ENCODE measurements around the gene NAPEPLD.
"Not testable (repeated sequence)": the region's sequence is repeated elsewhere in the genome, so short reads cannot be mapped to it uniquely, and the experiment has no call there.

The NAPEPLD gene

GRCh38 chr7:103148994-103149807 lies at the start of gene NAPEPLD:
TSS of gene NAPEPLD (minus strand) at chr7:103149099. CDS start at chr7:103128776, 20,323 bp downstream.
- H3K9me3 ChIP-seq (ENCODE audit: severe bottlenecking): peaks cover 4% of the 10 kb centered on the region
- no peaks in the 10 kb centered on the region; the same call in 1 of the 2 replicates for H3K36me3 ChIP-seq
- DNase-seq: peak; percentile 89
- peak within 1 kb of the TSS; percentile 93 for H3K4me3 ChIP-seq (ENCODE audit: low read depth, low read length)
- no peaks in the 10 kb centered on the region for H3K27me3 ChIP-seq (ENCODE audit: insufficient read depth, low read depth, severe bottlenecking)
- TF ChIP-seq CTCF (IDR thresholded peaks at IDR 0.05; ENCODE audit: low read depth, low read length): no peak
- peak within 1 kb of the TSS; percentile 97 for H3K27ac ChIP-seq

- H3K9me3 ChIP-seq (ENCODE audit: severe bottlenecking); H3K27me3 ChIP-seq (ENCODE audit: insufficient read depth, low read depth, severe bottlenecking); H3K36me3 ChIP-seq; H3K27ac ChIP-seq; H3K4me3 ChIP-seq (ENCODE audit: low read depth, low read length): not testable (repeated sequence)
- DNase-seq: peak; percentile 75
These were observed 49.2 kb upstream of the NAPEPLD start for GRCh38 chr7:103198079-103198478.

GRCh38 chr7:103195364-103195763 lies 46.5 kb upstream of the NAPEPLD start:
- DNase-seq; H3K4me3 ChIP-seq (ENCODE audit: low read depth, low read length); H3K27ac ChIP-seq; H3K27me3 ChIP-seq (ENCODE audit: insufficient read depth, low read depth, severe bottlenecking); H3K9me3 ChIP-seq (ENCODE audit: severe bottlenecking); H3K36me3 ChIP-seq: not testable (repeated sequence)

- not testable (repeated sequence) for H3K4me3 ChIP-seq (ENCODE audit: low read depth, low read length); H3K27ac ChIP-seq; DNase-seq; H3K36me3 ChIP-seq; H3K9me3 ChIP-seq (ENCODE audit: severe bottlenecking); H3K27me3 ChIP-seq (ENCODE audit: insufficient read depth, low read depth, severe bottlenecking)
These were observed 23.7 kb upstream of the NAPEPLD start for GRCh38 chr7:103172415-103173146.

GRCh38 chr7:103171695-103172414 lies 23.0 kb upstream of the NAPEPLD start:
- not testable (repeated sequence) for H3K27ac ChIP-seq; H3K9me3 ChIP-seq (ENCODE audit: severe bottlenecking); H3K4me3 ChIP-seq (ENCODE audit: low read depth, low read length); H3K27me3 ChIP-seq (ENCODE audit: insufficient read depth, low read depth, severe bottlenecking); DNase-seq; H3K36me3 ChIP-seq

GRCh38 chr7:103166921-103167544 lies 18.1 kb upstream of the NAPEPLD start:
- H3K9me3 ChIP-seq (ENCODE audit: severe bottlenecking); H3K4me3 ChIP-seq (ENCODE audit: low read depth, low read length): not testable (repeated sequence)

GRCh38 chr7:103163087-103163825 lies 14.4 kb upstream of the NAPEPLD start:
- H3K27me3 ChIP-seq (ENCODE audit: insufficient read depth, low read depth, severe bottlenecking); H3K36me3 ChIP-seq; H3K27ac ChIP-seq; DNase-seq; H3K4me3 ChIP-seq (ENCODE audit: low read depth, low read length); H3K9me3 ChIP-seq (ENCODE audit: severe bottlenecking): not testable (repeated sequence)

More at GRCh38 chr7:103166921-103167544, 18.1 kb upstream of the NAPEPLD start:
- not testable (repeated sequence) for H3K36me3 ChIP-seq; H3K27ac ChIP-seq; DNase-seq; H3K27me3 ChIP-seq (ENCODE audit: insufficient read depth, low read depth, severe bottlenecking)

- H3K9me3 ChIP-seq (ENCODE audit: severe bottlenecking); DNase-seq; H3K27me3 ChIP-seq (ENCODE audit: insufficient read depth, low read depth, severe bottlenecking); H3K4me3 ChIP-seq (ENCODE audit: low read depth, low read length); H3K27ac ChIP-seq; H3K36me3 ChIP-seq: not testable (repeated sequence)
These were observed 13.7 kb upstream of the NAPEPLD start for GRCh38 chr7:103162641-103163040.

- not testable (repeated sequence) for H3K36me3 ChIP-seq; H3K9me3 ChIP-seq (ENCODE audit: severe bottlenecking); H3K4me3 ChIP-seq (ENCODE audit: low read depth, low read length); H3K27ac ChIP-seq; DNase-seq; H3K27me3 ChIP-seq (ENCODE audit: insufficient read depth, low read depth, severe bottlenecking)
These were observed 13.2 kb upstream of the NAPEPLD start for GRCh38 chr7:103161998-103162616.

GRCh38 chr7:103159072-103159471 lies 10.2 kb upstream of the NAPEPLD start:
- H3K36me3 ChIP-seq; H3K27ac ChIP-seq; H3K4me3 ChIP-seq (ENCODE audit: low read depth, low read length); H3K27me3 ChIP-seq (ENCODE audit: insufficient read depth, low read depth, severe bottlenecking); H3K9me3 ChIP-seq (ENCODE audit: severe bottlenecking); DNase-seq: not testable (repeated sequence)

GRCh38 chr7:103155331-103156024 lies 6.6 kb upstream of the NAPEPLD start:
- not testable (repeated sequence) for H3K9me3 ChIP-seq (ENCODE audit: severe bottlenecking); H3K27ac ChIP-seq; H3K27me3 ChIP-seq (ENCODE audit: insufficient read depth, low read depth, severe bottlenecking); H3K36me3 ChIP-seq; DNase-seq; H3K4me3 ChIP-seq (ENCODE audit: low read depth, low read length)
